Activated CD4-positive, alpha-beta T cell treated with anti-CD3 and anti-CD28 coated beads, Interleukin-2, amount 10 ng/mL, durations not matched to agents 7 days and 5 days (primary cell): ENCODE results near the gene ZNF483. TPM values are rescaled to one million over a fixed set of nuclear protein-coding genes. Genes with fewer than 3 reads are reported as not detected.
"Not testable (repeated sequence)": the region's sequence is repeated elsewhere in the genome, so short reads cannot be mapped to it uniquely, and the experiment has no call there.

ENCODE experiments used
- CTCF ChIA-PET: fragments of 350-600 bp; sonication (Branson Sonifier 250); formaldehyde crosslinking; loops from one replicate; lab custom pipeline; 2021; ENCODE audit warnings: antibody characterized with exemption; lab: Charles Lee
- POLR2A ChIA-PET: fragments of 350-600 bp; sonication (Branson Sonifier 250); formaldehyde crosslinking; loops from one replicate; lab custom pipeline; 2021; ENCODE audit warnings: antibody characterized with exemption; lab: Charles Lee
- DNase-seq: peaks from one replicate; pipeline ENCODE4 v3.0.0-alpha.2; 2020
- H3K27ac Mint-ChIP-seq: one replicate; pipeline ENCODE4 v1.8.0; 2021; ENCODE audit warnings: mild to moderate bottlenecking, moderate library complexity, mixed read lengths
- H3K27me3 Mint-ChIP-seq: one replicate; pipeline ENCODE4 v1.8.0; 2021; ENCODE audit warnings: mixed read lengths
- H3K36me3 Mint-ChIP-seq: one replicate; pipeline ENCODE4 v1.8.0; 2021; ENCODE audit warnings: low read depth, mixed read lengths
- H3K4me1 Mint-ChIP-seq: one replicate; pipeline ENCODE4 v1.8.0; 2021; ENCODE audit warnings: mixed read lengths
- H3K4me3 Mint-ChIP-seq: one replicate; pipeline ENCODE4 v1.8.0; 2021; ENCODE audit warnings: mild to moderate bottlenecking, moderate library complexity, mixed read lengths
- H3K9me3 Mint-ChIP-seq: one replicate; pipeline ENCODE4 v1.8.0; 2021; ENCODE audit warnings: mixed read lengths
- total RNA-seq, 2 experiments: library from RNA; stranded (reverse); gene quantifications; one replicate each; pipeline ENCODE4 v1.2.3, GENCODE V29; 2021

Gene ZNF483
- total RNA-seq, 2 experiments from 2014 or later, result 2.4 to 2.7 TPM

DNA sequence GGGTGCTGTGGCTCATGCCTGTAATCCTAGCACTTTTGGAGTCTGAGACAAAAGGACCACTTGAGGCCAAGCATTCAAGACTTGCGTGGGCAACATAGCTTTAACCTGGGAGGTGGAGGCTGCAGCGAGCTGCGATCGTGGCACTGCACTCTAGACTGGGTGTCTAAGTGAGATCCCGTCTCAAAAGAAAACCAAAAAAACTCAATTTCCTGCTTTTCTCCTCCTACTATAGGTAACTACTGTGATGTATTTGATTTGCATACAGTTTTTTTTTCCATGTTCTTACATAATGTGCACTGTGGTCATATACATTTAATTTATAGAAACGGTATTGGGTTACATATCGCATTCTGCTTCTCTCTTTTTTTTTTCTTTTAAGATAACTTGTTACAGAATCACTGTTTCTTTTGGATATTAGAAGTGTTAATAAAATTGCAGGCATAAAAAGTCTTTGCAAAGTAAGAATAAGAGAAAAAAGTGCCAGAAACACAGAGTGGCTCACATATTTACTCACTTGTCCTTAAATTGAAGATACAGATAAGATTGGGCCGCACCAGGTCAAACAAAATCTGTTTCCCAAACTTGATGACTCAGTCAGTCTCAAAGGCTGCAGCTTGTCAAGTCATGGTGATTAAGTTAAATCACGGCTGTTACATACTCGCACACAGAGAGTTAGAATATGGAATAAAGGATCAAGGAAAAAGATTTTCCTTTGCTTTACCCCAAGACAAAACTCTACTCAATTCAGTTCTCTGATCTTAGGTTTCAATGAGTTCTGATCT lies 76.4 kb downstream of the ZNF483 start:
- no peak overlapping the region for H3K27ac Mint-ChIP-seq

DNA sequence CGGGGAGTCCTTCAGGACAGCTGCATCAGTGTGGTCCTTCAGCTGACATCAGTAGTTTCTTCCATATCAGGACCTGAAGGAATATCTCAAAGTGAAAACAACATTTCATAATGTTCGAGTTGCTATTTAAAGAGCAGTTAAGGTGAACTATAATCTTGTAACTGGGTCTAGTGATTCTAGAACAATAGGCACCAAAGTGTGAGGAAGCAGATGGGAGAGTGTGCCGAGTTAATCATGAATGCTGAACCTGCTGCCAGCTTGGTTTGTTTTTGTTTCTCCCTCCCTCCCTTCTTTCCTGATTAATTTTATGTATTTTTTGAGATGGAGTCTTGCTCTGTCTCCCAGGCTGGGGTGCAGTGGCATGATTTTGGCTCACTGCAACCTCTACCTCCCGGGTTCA lies 78.1 kb downstream of the ZNF483 start:
- ChIA-PET POLR2A (no interaction called here), CTCF (interaction anchor here (1.4 kb wide), 1 partner anchor 19 kb away, joined by 3 read pairs; no protein-coding TSS in a partner anchor)
- Mint-ChIP-seq H3K36me3 (no peaks in the 10 kb centered on the region), H3K27ac (no peak overlapping the region), H3K9me3 (no peaks in the 10 kb centered on the region), H3K27me3 (peaks cover 30% of the 10 kb centered on the region), H3K4me3 (no peak overlapping the region), H3K4me1 (peaks cover 16% of the 10 kb centered on the region)
- DNase-seq, result no peak

More for the DNA sequence above, 76.4 kb downstream of the ZNF483 start:
- ChIA-PET CTCF (no interaction called here), POLR2A (no interaction called here)
- peaks cover 21% of the 10 kb centered on the region for H3K4me1 Mint-ChIP-seq
- no peaks in the 10 kb centered on the region for H3K36me3 Mint-ChIP-seq
- H3K27me3 Mint-ChIP-seq, result peaks cover 39% of the 10 kb centered on the region
- no peak for DNase-seq
- no peaks in the 10 kb centered on the region for H3K9me3 Mint-ChIP-seq
- H3K4me3 Mint-ChIP-seq, result no peak overlapping the region

DNA sequence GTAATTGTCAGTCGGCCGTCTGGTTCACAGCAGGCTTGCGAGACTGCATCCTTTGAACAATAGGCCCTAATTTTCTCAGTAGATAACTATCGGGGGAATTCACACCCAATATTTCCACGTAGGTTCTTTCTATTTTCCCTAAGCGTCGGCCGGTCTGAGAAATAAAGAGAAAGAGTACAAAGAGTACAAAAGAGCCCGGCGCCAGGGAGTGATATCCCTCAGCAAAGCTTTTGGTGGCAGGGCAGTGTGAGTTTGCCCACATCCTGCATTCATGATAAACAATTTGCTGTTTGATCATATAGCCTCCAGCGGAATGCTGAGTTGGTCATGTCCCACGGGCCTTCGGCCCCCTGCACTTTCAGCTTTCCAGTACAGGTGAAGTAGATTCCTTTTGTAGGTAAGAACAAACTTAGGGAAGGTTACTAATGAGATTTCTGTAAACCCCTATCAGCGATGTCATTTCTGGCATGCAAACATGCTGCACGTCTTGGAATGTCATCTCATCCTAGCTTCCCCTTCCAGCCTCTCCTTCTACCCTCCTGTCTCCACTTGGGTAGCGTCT lies 79.2 kb downstream of the ZNF483 start:
- Mint-ChIP-seq H3K9me3 (no peaks in the 10 kb centered on the region), H3K27ac (no peak overlapping the region), H3K4me1 (peaks cover 9% of the 10 kb centered on the region), H3K36me3 (no peaks in the 10 kb centered on the region), H3K27me3 (peaks cover 29% of the 10 kb centered on the region), H3K4me3 (no peak overlapping the region)
- no peak for DNase-seq
- ChIA-PET POLR2A (no interaction called here), CTCF (interaction anchor here (1.4 kb wide), 1 partner anchor 18 kb away, joined by 3 read pairs; no protein-coding TSS in a partner anchor)

DNA sequence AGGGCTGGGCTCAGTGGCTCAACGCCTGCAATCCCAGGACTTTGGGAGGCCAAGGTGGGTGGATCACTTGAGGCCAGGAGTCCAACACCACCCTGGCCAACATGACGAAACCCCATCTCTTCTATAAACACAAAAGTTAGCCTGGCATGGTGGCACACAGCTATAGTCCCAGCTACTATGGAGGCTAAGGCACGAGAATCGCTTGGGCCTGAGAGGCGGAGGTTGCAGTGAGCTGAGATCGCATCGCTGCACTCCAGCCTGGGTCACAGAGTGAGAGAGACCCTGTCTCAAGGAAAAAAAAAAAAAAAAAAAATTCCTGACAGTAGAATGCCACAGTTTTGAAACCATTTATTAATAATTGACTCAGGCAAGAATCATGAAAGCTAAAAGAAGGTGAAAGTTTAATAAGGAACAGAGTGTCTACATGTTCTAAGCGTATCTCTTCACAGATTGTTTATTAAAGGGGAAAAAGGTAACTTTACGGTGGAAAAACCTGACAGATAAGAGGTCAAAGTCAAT lies 80.1 kb downstream of the ZNF483 start:
- H3K4me1 Mint-ChIP-seq, result peaks cover 6% of the 10 kb centered on the region
- ChIA-PET POLR2A (no interaction called here), CTCF (interaction anchor here (0.6 kb wide), 1 partner anchor 960 kb away, joined by 5 read pairs; no protein-coding TSS in a partner anchor)
- no peaks in the 10 kb centered on the region for H3K9me3 Mint-ChIP-seq
- no peaks in the 10 kb centered on the region for H3K36me3 Mint-ChIP-seq
- DNase-seq, result no peak
- H3K4me3 Mint-ChIP-seq, result no peak overlapping the region
- no peak overlapping the region for H3K27ac Mint-ChIP-seq
- peaks cover 24% of the 10 kb centered on the region for H3K27me3 Mint-ChIP-seq

DNA sequence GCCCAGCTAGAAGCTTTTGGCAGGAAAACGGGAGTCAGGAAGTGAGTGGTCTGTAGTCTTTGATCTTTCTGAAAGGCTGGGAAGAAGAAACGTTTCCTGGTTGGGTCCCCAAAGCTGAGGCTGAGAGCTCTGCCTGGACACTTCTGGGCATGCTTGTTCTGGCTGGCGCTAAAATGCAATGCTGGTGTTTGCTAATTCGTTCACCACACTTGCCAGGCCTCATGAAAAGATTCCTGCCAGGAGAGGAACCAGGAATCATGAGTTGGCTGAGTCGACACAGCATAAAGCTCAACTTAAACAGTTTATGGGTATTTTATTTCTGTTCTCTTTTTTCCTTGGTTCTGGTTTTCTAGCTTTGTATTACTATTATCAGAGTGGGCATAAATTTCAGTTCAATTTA lies 85.2 kb downstream of the ZNF483 start:
- ChIA-PET CTCF (interaction anchor here (0.9 to 1.1 kb wide), 3 partner anchors 11 to 134 kb away, joined by 3 to 4 read pairs (median 3); no protein-coding TSS in a partner anchor), POLR2A (no interaction called here)
- DNase-seq, result no peak
- Mint-ChIP-seq H3K4me1 (no peaks in the 10 kb centered on the region), H3K36me3 (no peaks in the 10 kb centered on the region), H3K27me3 (peaks cover 23% of the 10 kb centered on the region), H3K27ac (no peak overlapping the region), H3K9me3 (no peaks in the 10 kb centered on the region), H3K4me3 (no peak overlapping the region)

DNA sequence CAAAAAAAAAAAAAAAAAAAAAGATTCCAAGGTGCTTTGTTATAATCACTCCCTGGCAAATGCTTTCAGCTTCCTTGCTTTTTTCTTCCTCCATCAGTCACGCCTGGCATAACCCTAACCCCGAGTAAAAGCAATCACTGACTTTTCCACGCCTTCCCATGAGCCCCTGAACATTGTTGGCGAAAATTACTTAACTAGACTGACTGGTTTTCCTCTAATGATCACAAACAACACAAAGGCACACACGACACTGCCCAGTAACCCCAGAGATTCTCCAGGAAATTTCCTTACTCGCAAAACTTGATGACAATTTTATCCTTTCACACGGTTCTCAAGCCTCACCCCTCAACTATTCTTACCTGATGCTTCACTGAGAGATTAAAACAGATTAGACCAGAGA lies 85.9 kb downstream of the ZNF483 start:
- CTCF ChIA-PET, result interaction anchor here (0.6 to 1.1 kb wide), 4 partner anchors 10 to 133 kb away, joined by 3 to 4 read pairs (median 3); partner anchors contain the start of gene DNAJC25
- no peaks in the 10 kb centered on the region for H3K36me3 Mint-ChIP-seq
- DNase-seq, result no peak
- H3K4me1 Mint-ChIP-seq, result no peaks in the 10 kb centered on the region
- H3K9me3 Mint-ChIP-seq, result no peaks in the 10 kb centered on the region
- no peak overlapping the region for H3K27ac Mint-ChIP-seq
- peaks cover 23% of the 10 kb centered on the region for H3K27me3 Mint-ChIP-seq
- POLR2A ChIA-PET, result no interaction called here
- H3K4me3 Mint-ChIP-seq, result no peak overlapping the region

DNA sequence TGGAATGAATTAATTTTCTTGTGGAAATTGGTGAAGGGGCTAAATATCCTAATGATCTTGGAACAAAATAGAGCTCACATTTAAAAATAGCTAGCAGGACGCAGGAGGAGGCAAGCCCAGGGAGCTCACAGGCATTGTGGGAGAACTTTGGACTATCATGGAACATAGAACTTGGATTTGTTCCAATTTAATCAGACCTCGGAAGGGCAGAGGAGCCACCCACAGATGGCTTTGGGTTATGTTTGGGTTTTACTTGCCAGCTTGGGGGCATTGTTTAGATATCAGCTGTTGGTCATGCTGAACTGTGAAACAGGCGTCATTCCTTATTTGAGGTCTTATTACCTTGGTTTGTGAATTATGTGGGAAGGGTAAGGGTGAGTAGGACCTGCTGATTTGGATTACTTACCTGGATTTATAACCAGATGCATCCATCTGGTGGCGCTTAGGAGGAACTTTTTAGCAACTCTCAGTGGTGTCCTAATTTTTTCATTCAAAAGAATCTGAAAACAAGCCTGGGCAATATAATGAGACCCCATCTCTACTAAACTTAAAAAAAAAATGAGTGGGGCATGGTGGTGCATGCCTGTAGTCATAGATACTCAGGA lies 88.6 kb downstream of the ZNF483 start:
- Mint-ChIP-seq H3K9me3 (no peaks in the 10 kb centered on the region), H3K27ac (no peak overlapping the region), H3K4me1 (no peaks in the 10 kb centered on the region), H3K27me3 (peaks cover 26% of the 10 kb centered on the region), H3K4me3 (no peak overlapping the region), H3K36me3 (no peaks in the 10 kb centered on the region)
- DNase-seq, result no peak
- POLR2A ChIA-PET, result no interaction called here
- CTCF ChIA-PET, result interaction anchor here (1.0 to 1.1 kb wide), 2 partner anchors 8 to 37 kb away, joined by 3 to 5 read pairs; no protein-coding TSS in a partner anchor

DNA sequence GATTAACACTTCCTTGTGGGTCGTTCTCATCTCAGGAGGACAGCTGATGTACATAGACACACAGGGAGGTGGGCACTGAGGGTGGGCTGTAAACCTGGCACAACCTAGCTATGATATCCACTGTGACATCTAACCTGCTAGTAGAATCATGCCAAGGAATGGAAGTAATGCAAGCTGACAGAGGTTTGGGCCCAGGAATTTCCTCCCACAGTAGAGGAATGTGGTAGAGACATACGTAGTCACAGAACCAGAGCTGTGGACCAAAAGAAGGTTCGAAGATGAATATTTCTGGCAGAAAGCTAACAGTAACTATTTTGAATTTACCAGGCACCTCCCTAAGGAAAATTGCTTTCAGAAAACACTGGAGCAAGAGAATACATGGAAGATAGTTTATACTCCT lies 90.9 kb downstream of the ZNF483 start:
- CTCF ChIA-PET, result interaction anchor here (0.7 to 1.2 kb wide), 4 partner anchors 10 to 482 kb away, joined by 3 read pairs; partner anchors contain the start of gene DNAJC25
- Mint-ChIP-seq H3K36me3 (no peaks in the 10 kb centered on the region), H3K4me1 (no peaks in the 10 kb centered on the region), H3K9me3 (no peaks in the 10 kb centered on the region), H3K27me3 (peaks cover 18% of the 10 kb centered on the region), H3K27ac (no peak overlapping the region), H3K4me3 (no peak overlapping the region)
- DNase-seq, result no peak
- POLR2A ChIA-PET, result no interaction called here

DNA sequence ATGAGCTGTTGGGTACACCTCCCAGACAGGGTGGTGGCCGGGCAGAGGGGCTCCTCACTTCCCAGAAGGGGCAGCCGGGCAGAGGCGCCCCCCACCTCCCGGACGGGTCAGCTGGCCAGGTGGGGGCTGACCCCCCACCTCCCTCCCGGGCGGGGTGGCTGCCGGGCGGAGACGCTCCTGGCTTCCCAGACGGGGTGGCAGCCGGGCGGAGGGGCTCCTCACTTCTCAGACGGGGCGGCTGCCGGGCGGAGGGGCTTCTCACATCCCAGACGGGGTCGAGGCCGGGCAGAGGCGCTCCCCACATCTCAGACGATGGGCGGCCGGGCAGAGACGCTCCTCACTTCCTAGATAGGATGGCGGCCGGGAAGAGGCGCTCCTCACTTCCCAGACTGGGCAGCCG lies 92.4 kb downstream of the ZNF483 start:
- H3K27me3 Mint-ChIP-seq, result peaks cover 19% of the 10 kb centered on the region
- POLR2A ChIA-PET, H3K4me3 Mint-ChIP-seq, CTCF ChIA-PET, H3K9me3 Mint-ChIP-seq, H3K27ac Mint-ChIP-seq, H3K4me1 Mint-ChIP-seq, H3K36me3 Mint-ChIP-seq, DNase-seq: not testable (repeated sequence)

DNA sequence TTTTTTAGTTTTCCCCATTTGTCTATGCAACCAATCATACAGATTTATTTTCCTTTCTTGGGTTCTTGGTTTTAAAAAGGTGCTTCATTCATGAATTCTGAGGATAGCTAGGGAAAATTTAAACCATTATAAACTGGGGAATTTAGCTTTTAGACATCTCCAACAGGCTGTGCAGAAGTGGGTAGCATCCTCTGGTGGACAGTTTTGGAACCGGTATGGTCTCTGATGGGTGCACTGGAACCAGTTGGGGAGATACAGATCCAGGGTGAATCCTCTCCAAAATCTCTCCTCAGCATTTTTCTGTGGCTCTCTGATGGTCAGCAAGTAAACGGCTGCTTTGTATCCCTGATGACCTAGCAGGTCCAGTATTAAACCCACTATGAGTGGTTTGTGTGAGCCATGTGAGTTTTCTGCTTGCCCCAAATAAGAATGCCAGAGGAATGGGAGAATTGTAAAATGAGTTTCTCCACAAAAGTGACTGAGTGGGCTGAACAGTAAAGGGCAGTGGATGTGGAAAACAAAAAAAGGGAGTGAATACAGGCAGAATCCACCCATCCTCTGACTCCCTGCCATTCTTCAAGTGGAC lies 97.0 kb downstream of the ZNF483 start:
- CTCF ChIA-PET, result interaction anchor here (0.6 to 1.6 kb wide), 9 partner anchors 9 to 908 kb away, joined by 3 to 5 read pairs (median 3); partner anchors contain the start of gene DNAJC25
- H3K9me3 Mint-ChIP-seq, result no peaks in the 10 kb centered on the region
- H3K4me1 Mint-ChIP-seq, result no peaks in the 10 kb centered on the region
- H3K27ac Mint-ChIP-seq, result no peak overlapping the region
- no peaks in the 10 kb centered on the region for H3K36me3 Mint-ChIP-seq
- H3K27me3 Mint-ChIP-seq, result peaks cover 19% of the 10 kb centered on the region
- no peak overlapping the region for H3K4me3 Mint-ChIP-seq
- DNase-seq, result peak; percentile 40
- POLR2A ChIA-PET, result no interaction called here

DNA sequence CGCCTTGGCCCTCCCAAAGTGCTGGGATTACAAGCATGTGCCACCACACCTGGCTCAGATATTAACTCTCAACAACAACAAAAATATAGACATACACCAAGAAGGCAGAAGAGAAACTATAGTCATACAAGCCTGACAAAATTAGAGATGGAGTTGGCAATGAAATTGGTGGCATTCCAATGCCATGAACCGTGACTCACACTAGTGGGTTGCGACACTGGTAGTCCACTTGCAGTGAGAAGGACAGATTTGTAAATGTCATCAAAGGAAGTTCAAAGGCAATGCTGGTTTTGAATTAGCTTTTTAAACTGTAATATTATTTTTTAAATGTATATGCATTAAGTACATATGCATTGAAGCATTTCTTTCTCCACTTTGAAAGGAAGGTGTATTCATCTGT lies 97.6 kb downstream of the ZNF483 start:
- DNase-seq, result no peak
- no peaks in the 10 kb centered on the region for H3K4me1 Mint-ChIP-seq
- no peaks in the 10 kb centered on the region for H3K9me3 Mint-ChIP-seq
- no peak overlapping the region for H3K4me3 Mint-ChIP-seq
- ChIA-PET CTCF (interaction anchor here (0.6 kb wide), 1 partner anchor 50 kb away, joined by 3 read pairs; no protein-coding TSS in a partner anchor), POLR2A (no interaction called here)
- H3K27me3 Mint-ChIP-seq, result peaks cover 19% of the 10 kb centered on the region
- H3K36me3 Mint-ChIP-seq, result no peaks in the 10 kb centered on the region
- H3K27ac Mint-ChIP-seq, result no peak overlapping the region
